Esophagus muscularis mucosa (tissue), 4 donors: ENCODE measurements around the gene DYNC2H1. TPM values are rescaled to one million over a fixed set of nuclear protein-coding genes. Genes with fewer than 3 reads are reported as not detected.

Experiments
- DNase-seq: peaks from one replicate; pipeline ENCODE4 v3.0.0-alpha.2; 2017; ENCODE audit errors: extremely low spot score
- H3K27ac ChIP-seq, 4 donors: fragments of 200-600 bp; sonication (generic); replicated peaks in 1 of 4; 1 replicate in 3 of 4; 2 replicates in 1 of 4; pipeline ENCODE4 v1.5.1; 2016 to 2019; ENCODE audit warnings: mild to moderate bottlenecking in 1 of 4
- H3K27me3 ChIP-seq, 4 donors: fragments of 200-600 bp; sonication (generic); one replicate each; pipeline versions ENCODE4 v1.5.1 to v1.6.0; 2016 to 2019
- H3K36me3 ChIP-seq, 4 donors: fragments of 200-600 bp; sonication (generic); one replicate each; pipeline ENCODE4 v1.5.1; 2016 to 2019
- H3K4me1 ChIP-seq, 4 donors: fragments of 200-600 bp; sonication (generic); one replicate each; pipeline ENCODE4 v1.5.1; 2016 to 2019
- H3K4me3 ChIP-seq, 4 donors: fragments of 200-600 bp; sonication (generic); 1 replicate in 2 of 4; 2 replicates in 2 of 4; pipeline ENCODE4 v1.5.1; 2016 to 2019; ENCODE audit warnings: mild to moderate bottlenecking in 4 of 4, moderate library complexity in 1 of 4
- H3K9me3 ChIP-seq, 4 donors: fragments of 200-600 bp; sonication (generic); 1 replicate in 3 of 4; 2 replicates in 1 of 4; pipeline ENCODE4 v1.5.1; 2016 to 2019
- EP300 ChIP-seq: sonication (generic); formaldehyde crosslinking; IDR thresholded peaks from one replicate; pipeline ENCODE4 v1.6.1; 2017; ENCODE audit warnings: antibody characterized with exemption
- POLR2A ChIP-seq: fragments of 450-650 bp; IDR thresholded peaks from one replicate; pipeline ENCODE4 v1.6.1; 2017; ENCODE audit warnings: antibody characterized with exemption, moderate library complexity, mild to moderate bottlenecking, low read depth
- POLR2AphosphoS5 ChIP-seq, 2 donors: sonication (generic); formaldehyde crosslinking; IDR thresholded peaks; one replicate each; pipeline ENCODE4 v1.6.1; 2017; ENCODE audit warnings: antibody characterized with exemption in 2 of 2
- WGBS: methylation state at CpG from one replicate; pipeline ENCODE4 v1.1.5; 2018; 5-methylcytosine and 5-hydroxymethylcytosine counted together
- intact Hi-C: fragments of 100-400 bp; cut with DNase I; formaldehyde crosslinking; loops from one replicate; pipeline ENCODE4 v1.15.1; 2023
- total RNA-seq, 4 donors: library from RNA; depleted of rRNA; stranded (reverse); fragments of >200 nt; gene quantifications; one replicate each; pipeline versions ENCODE4 v1.1.0 to v1.2.1, GENCODE V29; 2016
- TF ChIP-seq, protein P1 (sequence below), 3 experiments: fragments of 200-600 bp in 2 of 3; fragments of 450-650 bp in 1 of 3; sonication (generic) in 2 of 3; IDR thresholded peaks; one replicate each; pipeline ENCODE4 v1.5.1; 2017 to 2019; ENCODE audit warnings: antibody characterized with exemption in 3 of 3, mild to moderate bottlenecking in 2 of 3, moderate library complexity in 1 of 3

Gene DYNC2H1
- total RNA-seq, 4 donors from 2014 or later, result 9.2 to 14.5 (median 12.5) TPM

DNA sequence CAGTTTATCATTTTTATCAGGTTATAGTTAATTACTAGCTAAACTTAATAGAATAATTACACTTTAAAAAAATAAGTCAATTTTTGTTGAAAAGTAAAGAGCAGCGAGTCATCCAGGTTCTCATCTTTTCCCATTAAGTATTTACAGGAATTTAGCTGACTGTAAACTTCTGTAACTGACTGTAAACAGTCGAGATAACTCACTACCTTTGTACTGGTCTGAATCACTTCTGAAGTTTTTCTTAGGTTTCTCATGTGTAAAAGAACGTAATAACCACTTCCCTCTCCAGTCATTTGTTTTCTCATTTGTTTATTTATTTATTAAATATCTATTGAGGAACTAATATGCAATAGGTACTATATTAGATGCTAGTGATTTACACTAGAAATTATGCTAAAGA lies 270.8 kb downstream of the DYNC2H1 start:
- H3K4me1 ChIP-seq, result no peaks in the 10 kb centered on the region
- no peaks in the 10 kb centered on the region for H3K27me3 ChIP-seq
- no peaks in the 10 kb centered on the region for H3K36me3 ChIP-seq
- intact Hi-C loops, result no loop called here
- no peak for DNase-seq
- 85% methylated on average over 3 of the region's 3 CpGs for WGBS
- TF ChIP-seq EP300 (no peak), POLR2A (no peak), POLR2AphosphoS5 (IDR thresholded peaks at IDR 0.05) (no peak)
- TF ChIP-seq, protein P1, sequence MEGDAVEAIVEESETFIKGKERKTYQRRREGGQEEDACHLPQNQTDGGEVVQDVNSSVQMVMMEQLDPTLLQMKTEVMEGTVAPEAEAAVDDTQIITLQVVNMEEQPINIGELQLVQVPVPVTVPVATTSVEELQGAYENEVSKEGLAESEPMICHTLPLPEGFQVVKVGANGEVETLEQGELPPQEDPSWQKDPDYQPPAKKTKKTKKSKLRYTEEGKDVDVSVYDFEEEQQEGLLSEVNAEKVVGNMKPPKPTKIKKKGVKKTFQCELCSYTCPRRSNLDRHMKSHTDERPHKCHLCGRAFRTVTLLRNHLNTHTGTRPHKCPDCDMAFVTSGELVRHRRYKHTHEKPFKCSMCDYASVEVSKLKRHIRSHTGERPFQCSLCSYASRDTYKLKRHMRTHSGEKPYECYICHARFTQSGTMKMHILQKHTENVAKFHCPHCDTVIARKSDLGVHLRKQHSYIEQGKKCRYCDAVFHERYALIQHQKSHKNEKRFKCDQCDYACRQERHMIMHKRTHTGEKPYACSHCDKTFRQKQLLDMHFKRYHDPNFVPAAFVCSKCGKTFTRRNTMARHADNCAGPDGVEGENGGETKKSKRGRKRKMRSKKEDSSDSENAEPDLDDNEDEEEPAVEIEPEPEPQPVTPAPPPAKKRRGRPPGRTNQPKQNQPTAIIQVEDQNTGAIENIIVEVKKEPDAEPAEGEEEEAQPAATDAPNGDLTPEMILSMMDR (IDR thresholded peaks at IDR 0.05), result no peak
- H3K4me3 ChIP-seq, result no peak overlapping the region
- H3K9me3 ChIP-seq, result peaks cover 0 to 3% (median 0%) of the 10 kb centered on the region in 4 donors
- no peak overlapping the region for H3K27ac ChIP-seq

DNA sequence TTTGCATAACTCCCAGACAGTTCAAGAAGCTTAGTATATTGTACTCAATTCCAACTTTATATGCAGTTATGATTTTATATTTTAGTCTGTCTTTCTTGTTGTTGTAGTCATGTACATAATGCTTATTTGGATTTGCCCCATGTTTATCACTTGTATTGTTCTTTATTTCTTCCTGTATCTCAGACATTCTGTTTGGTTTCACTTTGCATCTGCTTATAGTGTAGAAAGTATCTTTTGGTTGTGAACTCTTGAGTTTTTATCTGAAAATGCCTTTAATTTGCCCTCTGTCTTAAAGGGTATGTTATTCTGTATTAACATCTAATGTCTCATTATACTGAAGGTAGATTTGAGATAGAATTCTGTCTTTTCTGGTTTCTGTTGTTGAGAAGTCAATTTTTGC lies 275.4 kb downstream of the DYNC2H1 start:
- Histone ChIP-seq H3K4me3 (no peak overlapping the region), H3K27ac (no peak overlapping the region), H3K4me1 (no peaks in the 10 kb centered on the region), H3K9me3 (no peaks in the 10 kb centered on the region), H3K36me3 (no peaks in the 10 kb centered on the region), H3K27me3 (no peaks in the 10 kb centered on the region)
- TF ChIP-seq POLR2AphosphoS5 (IDR thresholded peaks at IDR 0.05) (no peak), POLR2A (no peak), EP300 (no peak)
- TF ChIP-seq, protein P1 (IDR thresholded peaks at IDR 0.05), result no peak
- intact Hi-C loops, result no loop called here
- no peak for DNase-seq

DNA sequence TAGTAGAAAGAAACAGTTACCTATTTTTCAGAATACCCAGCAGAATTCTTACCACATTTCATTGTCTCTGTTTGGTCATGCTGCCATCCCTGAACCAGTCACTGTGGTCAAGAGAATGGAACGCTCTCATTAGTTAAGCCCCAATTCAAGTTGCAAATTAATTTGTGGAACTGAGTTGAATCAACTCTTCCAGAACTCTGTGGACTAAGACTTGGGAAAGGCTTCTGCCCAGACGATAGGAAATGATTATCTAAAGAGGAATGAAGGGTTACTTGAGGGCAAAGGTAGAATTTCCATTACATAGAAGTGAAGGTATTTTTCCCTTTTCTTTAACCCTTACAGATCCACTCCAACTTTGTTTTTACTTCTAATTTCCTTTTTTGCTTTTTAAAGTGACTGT lies 286.4 kb downstream of the DYNC2H1 start:
- no peaks in the 10 kb centered on the region for H3K4me1 ChIP-seq
- H3K27ac ChIP-seq, result no peak overlapping the region
- TF ChIP-seq POLR2A, result no peak
- no peak for TF ChIP-seq POLR2AphosphoS5 (IDR thresholded peaks at IDR 0.05)
- TF ChIP-seq EP300, result no peak
- H3K36me3 ChIP-seq, result peaks cover 0 to 11% (median 1%) of the 10 kb centered on the region in 4 donors
- no peak overlapping the region for H3K4me3 ChIP-seq
- H3K27me3 ChIP-seq, result no peaks in the 10 kb centered on the region
- 61% methylated on average over 2 of the region's 2 CpGs for WGBS
- DNase-seq, result no peak
- intact Hi-C loops, result no loop called here
- H3K9me3 ChIP-seq, result no peaks in the 10 kb centered on the region

DNA sequence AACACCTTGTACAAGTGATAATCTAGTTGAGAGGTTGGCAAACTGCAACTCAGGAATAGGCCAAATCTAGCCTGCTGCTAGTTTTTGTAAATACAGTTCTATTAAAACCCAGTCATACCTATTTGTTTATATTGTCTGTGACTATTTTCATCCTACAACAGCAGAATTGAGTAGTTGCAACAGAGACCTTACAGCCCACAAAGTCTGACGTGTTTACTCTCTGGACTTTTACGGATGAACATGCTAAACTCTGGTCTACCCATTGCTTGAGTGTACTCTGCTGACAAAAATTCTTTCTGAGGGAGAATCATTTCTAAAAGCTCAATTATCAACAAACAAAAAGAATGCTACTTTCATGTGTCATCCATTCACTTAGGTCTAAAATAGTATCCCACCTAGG lies 287.0 kb downstream of the DYNC2H1 start:
- Histone ChIP-seq H3K27me3 (no peaks in the 10 kb centered on the region), H3K9me3 (peaks cover 0 to 3% (median 0%) of the 10 kb centered on the region in 4 donors), H3K36me3 (peaks cover 0 to 11% (median 1%) of the 10 kb centered on the region in 4 donors), H3K27ac (no peak overlapping the region), H3K4me3 (no peak overlapping the region), H3K4me1 (no peaks in the 10 kb centered on the region)
- no peak for TF ChIP-seq EP300
- no peak for TF ChIP-seq POLR2AphosphoS5 (IDR thresholded peaks at IDR 0.05)
- TF ChIP-seq POLR2A, result no peak
- TF ChIP-seq, protein P1 (IDR thresholded peaks at IDR 0.05), result no peak
- intact Hi-C loops, result no loop called here
- DNase-seq, result no peak
- WGBS, result 91% methylated on average over 2 of the region's 2 CpGs

DNA sequence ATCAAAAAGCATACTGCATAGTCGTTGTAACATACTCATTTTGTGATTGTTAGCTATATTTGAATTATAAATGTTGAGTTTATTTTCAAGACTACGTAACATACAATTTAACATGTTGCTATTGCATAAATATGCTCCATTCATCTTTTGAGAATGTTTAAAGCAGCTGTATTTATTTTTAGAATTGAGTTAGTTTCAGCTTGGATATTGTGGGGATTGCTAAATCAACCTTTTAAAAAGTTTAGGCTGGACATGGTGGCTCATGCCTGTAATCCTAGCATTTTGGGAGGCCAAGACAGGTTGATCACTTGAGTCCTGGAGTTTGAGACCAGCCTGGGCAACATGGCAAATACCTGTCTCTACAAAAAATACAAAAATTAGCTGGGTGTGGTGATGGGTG lies 288.1 kb downstream of the DYNC2H1 start:
- intact Hi-C loops, result no loop called here
- peaks cover 0 to 6% (median 0%) of the 10 kb centered on the region in 4 donors for H3K9me3 ChIP-seq
- H3K4me3 ChIP-seq, result no peak overlapping the region
- peaks cover 0 to 11% (median 1%) of the 10 kb centered on the region in 4 donors for H3K36me3 ChIP-seq
- no peaks in the 10 kb centered on the region for H3K4me1 ChIP-seq
- 61% methylated on average over 2 of the region's 2 CpGs for WGBS
- no peak for DNase-seq
- no peaks in the 10 kb centered on the region for H3K27me3 ChIP-seq
- TF ChIP-seq POLR2A, result no peak
- TF ChIP-seq, protein P1 (IDR thresholded peaks at IDR 0.05), result no peak
- no peak for TF ChIP-seq POLR2AphosphoS5 (IDR thresholded peaks at IDR 0.05)
- TF ChIP-seq EP300, result no peak
- H3K27ac ChIP-seq, result no peak overlapping the region
